OCI-LY7 (cell line): ENCODE results near the gene DCST2.
"Not testable (repeated sequence)": the region's sequence is repeated elsewhere in the genome, so short reads cannot be mapped to it uniquely, and the experiment has no call there.

Experiments used
- CTCF ChIP-seq: fragments of 200-600 bp; sonication (generic); conservative IDR thresholded peaks from 2 replicates; pipeline ENCODE4 v1.5.1; 2014; ENCODE audit warnings: mild to moderate bottlenecking, antibody characterized with exemption, low read length, moderate library complexity, mixed read lengths
- EZH2phosphoT487 ChIP-seq: fragments of 200-600 bp; sonication (generic); IDR thresholded peaks from 2 replicates; pipeline ENCODE4 v1.6.1; 2018; ENCODE audit warnings: low read depth, borderline replicate concordance, mild to moderate bottlenecking, mixed run types, antibody characterized with exemption, low read length, moderate library complexity, mixed read lengths

- TF ChIP-seq CTCF = peak; percentile 63
- TF ChIP-seq EZH2phosphoT487 = not testable (repeated sequence)
Observed at GRCh38 chr1:154995301-154995983, 38.1 kb downstream of the DCST2 start.
